PC-9 (cell line): ENCODE data around the gene CALN1. TPM values are rescaled to one million over a fixed set of nuclear protein-coding genes. Genes with fewer than 3 reads are reported as not detected.

Source experiments
- BruUV-seq: library from RNA; stranded (reverse); fragments of 400-500 nt; replicated peaks from 2 replicates; lab custom pipeline; 2021; lab: Mats Ljungman, UMichigan
- CTCF ChIA-PET: fragments of 300-600 bp; sonication (Branson Sonifier 250); formaldehyde crosslinking; loops from one replicate; lab custom pipeline; 2022; ENCODE audit warnings: antibody characterized with exemption; lab: Charles Lee
- POLR2A ChIA-PET: fragments of 300-600 bp; sonication (Branson Sonifier 250); formaldehyde crosslinking; loops from one replicate; lab custom pipeline; 2022; ENCODE audit warnings: antibody characterized with exemption; ENCODE audit not compliant: unreplicated experiment; lab: Charles Lee
- DNase-seq, 2 experiments: peaks; one replicate each; pipeline versions ENCODE4 v3.0.0 to v3.0.0-alpha.2; 2015 to 2022; ENCODE audit warnings: mixed read lengths in 1 of 2
- H2AFZ ChIP-seq: fragments of 200-600 bp; sonication (generic); 2 replicates; pipeline ENCODE4 v1.8.1; 2017; ENCODE audit warnings: antibody characterized with exemption
- H3F3A ChIP-seq: fragments of 200-600 bp; sonication (generic); 2 replicates; pipeline ENCODE4 v1.8.1; 2017; ENCODE audit warnings: antibody characterized with exemption, mild to moderate bottlenecking, low read depth; ENCODE audit not compliant: insufficient read depth
- H3K27ac ChIP-seq: fragments of 200-600 bp; sonication (generic); 2 replicates; pipeline ENCODE4 v1.6.1; 2016; ENCODE audit warnings: mixed run types
- H3K27me3 ChIP-seq: fragments of 200-600 bp; sonication (generic); 2 replicates; pipeline ENCODE4 v1.6.1; 2016; ENCODE audit warnings: low read depth, mixed run types; ENCODE audit not compliant: insufficient read depth
- H3K36me3 ChIP-seq: fragments of 200-600 bp; sonication (generic); 2 replicates; pipeline ENCODE4 v1.6.1; 2016; ENCODE audit warnings: low read depth, mixed run types
- H3K4me1 ChIP-seq: fragments of 200-600 bp; sonication (generic); replicated peaks from 2 replicates; pipeline ENCODE4 v1.6.1; 2016; ENCODE audit warnings: mixed run types; ENCODE audit not compliant: insufficient read depth
- H3K4me2 ChIP-seq: fragments of 200-600 bp; sonication (generic); 2 replicates; pipeline ENCODE4 v1.6.1; 2017; ENCODE audit warnings: mixed run types
- H3K4me3 ChIP-seq: fragments of 200-600 bp; sonication (generic); 2 replicates; pipeline ENCODE4 v1.6.1; 2016; ENCODE audit warnings: mixed run types
- H3K79me2 ChIP-seq: fragments of 200-600 bp; sonication (generic); 2 replicates; pipeline ENCODE4 v1.6.1; 2017; ENCODE audit warnings: low read depth, mixed run types
- H3K9me2 ChIP-seq: fragments of 200-600 bp; sonication (generic); 2 replicates; pipeline ENCODE4 v1.8.1; 2017; ENCODE audit warnings: mild to moderate bottlenecking; ENCODE audit not compliant: insufficient read depth
- H3K9me3 ChIP-seq: fragments of 200-600 bp; sonication (generic); 2 replicates; pipeline ENCODE4 v1.8.1; 2016; ENCODE audit warnings: low read depth; ENCODE audit not compliant: insufficient read depth
- H4K20me1 ChIP-seq: fragments of 200-600 bp; sonication (generic); 2 replicates; pipeline ENCODE4 v1.8.1; 2017; ENCODE audit not compliant: insufficient read depth
- CTCF ChIP-seq: fragments of 200-600 bp; sonication (generic); conservative IDR thresholded peaks from 2 replicates; pipeline ENCODE4 v1.6.1; 2017; ENCODE audit warnings: mixed run types, antibody characterized with exemption, mild to moderate bottlenecking, moderate library complexity
- EZH2 ChIP-seq: fragments of 200-600 bp; sonication (generic); IDR thresholded peaks from 2 replicates; pipeline ENCODE4 v1.8.0; 2017; ENCODE audit warnings: antibody characterized with exemption, low read depth
- intact Hi-C: fragments of 100-400 bp; cut with micrococcal nuclease; formaldehyde crosslinking; loops from one replicate; pipeline ENCODE4 v1.10.0; 2022; ENCODE audit not compliant: unreplicated experiment
- total RNA-seq: library from RNA; stranded (reverse); gene quantifications from 2 replicates; pipeline ENCODE4 v1.2.3, GENCODE V29; 2021

Gene CALN1
- total RNA-seq, 1 experiment from 2014 or later, result not detected

DNA sequence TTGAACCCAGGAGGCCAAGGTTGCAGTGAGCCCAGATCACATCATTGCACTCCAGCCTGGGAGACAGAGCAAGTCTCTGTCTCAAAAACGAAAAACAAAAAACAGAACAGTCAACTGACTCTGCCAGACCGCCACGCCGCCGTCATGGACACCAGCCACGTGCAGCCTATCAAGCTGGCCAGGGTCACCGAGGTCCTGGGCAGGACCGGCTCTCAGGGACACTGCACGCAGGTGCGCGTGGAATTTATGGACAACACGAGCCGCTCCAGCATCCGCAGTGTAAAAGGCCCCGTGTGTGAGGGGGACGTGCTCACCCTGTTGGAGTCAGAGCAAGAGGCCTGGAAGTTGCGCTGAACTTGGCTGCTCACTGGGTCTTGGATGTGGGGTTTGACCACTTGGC lies 470.0 kb downstream of the CALN1 start:
- no TSS peak for BruUV-seq

DNA sequence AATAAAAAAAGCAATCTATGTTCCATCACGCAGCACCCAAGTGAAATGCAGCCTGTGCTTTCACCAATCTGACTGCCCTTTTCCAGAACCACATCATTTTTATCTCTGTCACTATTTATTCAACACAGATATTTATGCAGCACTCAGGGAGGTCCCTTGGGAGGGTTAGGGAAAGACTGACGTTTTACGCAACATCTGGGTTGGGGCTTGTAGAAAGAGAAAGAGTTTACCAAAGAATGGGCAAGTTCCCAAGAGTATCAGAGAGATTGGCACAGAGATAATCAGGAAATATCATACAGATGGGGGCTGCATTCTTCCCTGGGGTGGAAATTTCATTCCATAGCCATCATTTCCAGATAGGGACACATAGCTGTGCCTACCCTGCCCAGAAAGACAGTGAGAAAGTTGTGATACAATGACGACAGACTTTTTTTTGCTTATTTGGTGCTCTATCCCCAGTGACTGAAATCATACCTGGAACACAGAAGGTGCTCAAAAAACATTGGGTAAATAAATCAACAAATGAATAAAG lies 474.2 kb downstream of the CALN1 start:
- ChIA-PET CTCF (no interaction called here), POLR2A (no interaction called here)
- intact Hi-C loops, result no loop called here

More for the DNA sequence above, 470.0 kb downstream of the CALN1 start:
- H2AFZ ChIP-seq, result no peak overlapping the region
- peaks cover 43% of the 10 kb centered on the region for H3K27me3 ChIP-seq
- H3F3A ChIP-seq, result no peaks in the 10 kb centered on the region
- no peak overlapping the region for H3K27ac ChIP-seq
- no peaks in the 10 kb centered on the region for H3K36me3 ChIP-seq
- ChIA-PET POLR2A (no interaction called here), CTCF (no interaction called here)
- H3K9me3 ChIP-seq, result no peaks in the 10 kb centered on the region
- no peak for DNase-seq
- H3K4me1 ChIP-seq, result no peaks in the 10 kb centered on the region
- H3K4me3 ChIP-seq, result no peak overlapping the region
- H3K79me2 ChIP-seq, result no peaks in the 10 kb centered on the region
- H3K9me2 ChIP-seq, result no peaks in the 10 kb centered on the region
- no peaks in the 10 kb centered on the region for H4K20me1 ChIP-seq
- intact Hi-C loops, result no loop called here
- no peak overlapping the region for H3K4me2 ChIP-seq
- TF ChIP-seq EZH2 (no peak), CTCF (no peak)

GRCh38 chr7:71935674-71936073 lies 476.5 kb downstream of the CALN1 start:
- intact Hi-C loops, result no loop called here
- ChIA-PET CTCF (no interaction called here), POLR2A (no interaction called here)
- H3K36me3 ChIP-seq, result no peaks in the 10 kb centered on the region
- no peak overlapping the region for H3K27ac ChIP-seq
- no peaks in the 10 kb centered on the region for H3K79me2 ChIP-seq
- no peak overlapping the region for H3K4me3 ChIP-seq
- no peaks in the 10 kb centered on the region for H3K9me3 ChIP-seq
- TF ChIP-seq EZH2 (no peak), CTCF (no peak)
- no peaks in the 10 kb centered on the region for H4K20me1 ChIP-seq
- no peaks in the 10 kb centered on the region for H3F3A ChIP-seq
- DNase-seq, result no peak
- H3K27me3 ChIP-seq, result peaks cover 37% of the 10 kb centered on the region
- no peak overlapping the region for H3K4me2 ChIP-seq
- no TSS peak for BruUV-seq
- H3K9me2 ChIP-seq, result no peaks in the 10 kb centered on the region
- no peaks in the 10 kb centered on the region for H3K4me1 ChIP-seq
- H2AFZ ChIP-seq, result no peak overlapping the region

More for the DNA sequence above, 474.2 kb downstream of the CALN1 start:
- Histone ChIP-seq H3K36me3 (no peaks in the 10 kb centered on the region), H3F3A (no peaks in the 10 kb centered on the region), H3K4me3 (no peak overlapping the region), H2AFZ (no peak overlapping the region), H3K27me3 (peaks cover 44% of the 10 kb centered on the region), H3K4me1 (no peaks in the 10 kb centered on the region), H3K4me2 (no peak overlapping the region), H3K9me3 (no peaks in the 10 kb centered on the region), H3K79me2 (no peaks in the 10 kb centered on the region), H4K20me1 (no peaks in the 10 kb centered on the region), H3K27ac (no peak overlapping the region), H3K9me2 (no peaks in the 10 kb centered on the region)
- TF ChIP-seq EZH2, result no peak
- TF ChIP-seq CTCF, result no peak
- no peak for DNase-seq
- no TSS peak for BruUV-seq
